Liver (tissue), 9 donors: ENCODE results near the gene MYO9A. TPM values are rescaled to one million over a fixed set of nuclear protein-coding genes. Genes with fewer than 3 reads are reported as not detected.

Source experiments
- DNase-seq: peaks from one replicate; pipeline ENCODE4 v3.0.0-alpha.2; 2017; ENCODE audit warnings: low spot score
- H3K27ac ChIP-seq, 2 donors: one replicate each; pipeline ENCODE4 v1.7.0; 2013; ENCODE audit warnings: inconsistent platforms in 2 of 2, low read length in 2 of 2, control low read depth in 1 of 2, low read depth in 1 of 2, mild to moderate bottlenecking in 1 of 2
- H3K27me3 ChIP-seq, 4 donors: one replicate each; pipeline versions ENCODE4 v1.6.1 to v1.7.0; 2013; ENCODE audit warnings: low read length in 3 of 4, inconsistent platforms in 1 of 4, mild to moderate bottlenecking in 1 of 4, moderate library complexity in 1 of 4; ENCODE audit not compliant: control insufficient read depth in 4 of 4, insufficient read depth in 4 of 4
- H3K36me3 ChIP-seq, 4 donors: one replicate each; pipeline versions ENCODE4 v1.6.1 to v1.7.0; 2013; ENCODE audit warnings: low read length in 3 of 4, mild to moderate bottlenecking in 3 of 4, low read depth in 1 of 4, moderate library complexity in 1 of 4; ENCODE audit not compliant: control insufficient read depth in 4 of 4, insufficient read depth in 3 of 4
- H3K4me1 ChIP-seq, 4 donors: one replicate each; pipeline versions ENCODE4 v1.6.1 to v1.7.0; 2013; ENCODE audit warnings: low read length in 3 of 4, mild to moderate bottlenecking in 3 of 4, moderate library complexity in 1 of 4; ENCODE audit not compliant: control insufficient read depth in 4 of 4, insufficient read depth in 4 of 4
- H3K4me3 ChIP-seq, 3 donors: one replicate each; pipeline versions ENCODE4 v1.6.1 to v1.7.0; 2013; ENCODE audit warnings: low read length in 3 of 3, control low read depth in 1 of 3, low read depth in 1 of 3, mild to moderate bottlenecking in 1 of 3
- H3K9ac ChIP-seq, 2 donors: one replicate each; pipeline ENCODE4 v1.7.0; 2013; ENCODE audit warnings: low read length in 2 of 2, mild to moderate bottlenecking in 2 of 2, moderate library complexity in 2 of 2, control low read depth in 1 of 2, low read depth in 1 of 2
- H3K9me3 ChIP-seq, 4 donors: one replicate each; pipeline versions ENCODE4 v1.6.1 to v1.7.0; 2013; ENCODE audit warnings: low read length in 3 of 4; ENCODE audit not compliant: control insufficient read depth in 4 of 4
- CTCF ChIP-seq: fragments of 150-350 bp; IDR thresholded peaks from 2 replicates; pipeline ENCODE4 v1.5.1; 2017; ENCODE audit warnings: improper control_type of control experiment, low read depth, low read length; ENCODE audit not compliant: missing input control
- EGR1 ChIP-seq, 2 donors: IDR thresholded peaks; 2 replicates each; pipeline ENCODE4 v1.6.1; 2016 to 2018; ENCODE audit warnings: antibody characterized with exemption in 2 of 2, low read depth in 2 of 2
- FOXA1 ChIP-seq: IDR thresholded peaks from 2 replicates; pipeline ENCODE4 v1.6.1; 2016; ENCODE audit warnings: antibody characterized with exemption
- FOXA2 ChIP-seq: IDR thresholded peaks from 2 replicates; pipeline ENCODE4 v1.6.1; 2016; ENCODE audit warnings: antibody characterized with exemption
- GABPA ChIP-seq, 2 donors: IDR thresholded peaks in 1 of 2; conservative IDR thresholded peaks in 1 of 2; 2 replicates each; pipeline ENCODE4 v1.6.1; 2016; ENCODE audit warnings: antibody characterized with exemption in 2 of 2, mild to moderate bottlenecking in 1 of 2, moderate library complexity in 1 of 2
- HNF4A ChIP-seq, 2 donors: conservative IDR thresholded peaks; 2 replicates each; pipeline ENCODE4 v1.6.1; 2016; ENCODE audit warnings: antibody characterized with exemption in 2 of 2, mild to moderate bottlenecking in 2 of 2
- HNF4G ChIP-seq: IDR thresholded peaks from 2 replicates; pipeline ENCODE4 v1.6.1; 2016; ENCODE audit warnings: antibody characterized with exemption
- RAD21 ChIP-seq, 2 donors: IDR thresholded peaks; 2 replicates each; pipeline ENCODE4 v1.6.1; 2016; ENCODE audit warnings: antibody characterized with exemption in 2 of 2, mild to moderate bottlenecking in 2 of 2
- RXRA ChIP-seq, 2 donors: IDR thresholded peaks; 2 replicates each; pipeline ENCODE4 v1.6.1; 2017 to 2018; ENCODE audit warnings: antibody characterized with exemption in 2 of 2, mild to moderate bottlenecking in 1 of 2
- SP1 ChIP-seq: IDR thresholded peaks from 2 replicates; pipeline ENCODE4 v1.6.1; 2018; ENCODE audit warnings: antibody characterized with exemption, mild to moderate bottlenecking
- TAF1 ChIP-seq: conservative IDR thresholded peaks from 2 replicates; pipeline ENCODE4 v1.6.1; 2016; ENCODE audit warnings: antibody characterized with exemption, mild to moderate bottlenecking
- YY1 ChIP-seq: IDR thresholded peaks from 2 replicates; pipeline ENCODE4 v1.6.1; 2016; ENCODE audit warnings: antibody characterized with exemption, mild to moderate bottlenecking
- WGBS: extraction: QIAGEN DNeasy Blood & Tissue Kit; methylation state at CpG from one replicate; pipeline ENCODE4 v1.1.7; 2013; 5-methylcytosine and 5-hydroxymethylcytosine counted together
- polyA plus RNA-seq, 2 donors: library from polyadenylated mRNA; stranded (reverse) in 1 of 2; unstranded in 1 of 2; fragments of 200-250 nt in 1 of 2; fragments of >200 nt in 1 of 2; fragmentation: Nextera tagmentation in 1 of 2; extraction: Ambion mirVana in 1 of 2; gene quantifications; one replicate each; pipeline versions ENCODE4 v1.2.1 to v1.2.3, GENCODE V29; 2013 to 2015
- total RNA-seq, 2 donors: library from RNA; depleted of rRNA; stranded (reverse); fragments of >200 nt; gene quantifications; one replicate each; pipeline ENCODE4 v1.2.3, GENCODE V29; 2014
- TF ChIP-seq, protein P1 (sequence below): IDR thresholded peaks from 2 replicates; pipeline ENCODE4 v1.6.1; 2016; ENCODE audit warnings: antibody characterized with exemption
- TF ChIP-seq, protein P2 (sequence below): IDR thresholded peaks from 2 replicates; pipeline ENCODE4 v1.6.1; 2016; ENCODE audit warnings: antibody characterized with exemption
- TF ChIP-seq, protein P3 (sequence below): IDR thresholded peaks from 2 replicates; pipeline ENCODE4 v1.6.1; 2016; ENCODE audit warnings: antibody characterized with exemption
- TF ChIP-seq, protein P4 (sequence below): IDR thresholded peaks from 2 replicates; pipeline ENCODE4 v1.6.1; 2016; ENCODE audit warnings: antibody characterized with exemption, mild to moderate bottlenecking
- donor health status: healthy.
- donor health status: healthy.
- donor health status: healthy.
- donor health status: healthy.
- donor health status: healthy.

Gene MYO9A
- total and polyA plus RNA-seq, 4 donors = 1.4 to 14.9 (median 8.4) TPM

- Histone ChIP-seq H3K36me3 (no peaks in the 10 kb centered on the region), H3K9ac (no peak overlapping the region), H3K27me3 (no peaks in the 10 kb centered on the region), H3K27ac (no peak overlapping the region), H3K4me3 (no peak overlapping the region), H3K4me1 (peaks cover 0 to 6% (median 1%) of the 10 kb centered on the region in 4 donors), H3K9me3 (no peaks in the 10 kb centered on the region)
- WGBS = 92% methylated on average over 2 of the region's 2 CpGs
- no peak for DNase-seq
- no peak for TF ChIP-seq SP1
- TF ChIP-seq, protein P1, sequence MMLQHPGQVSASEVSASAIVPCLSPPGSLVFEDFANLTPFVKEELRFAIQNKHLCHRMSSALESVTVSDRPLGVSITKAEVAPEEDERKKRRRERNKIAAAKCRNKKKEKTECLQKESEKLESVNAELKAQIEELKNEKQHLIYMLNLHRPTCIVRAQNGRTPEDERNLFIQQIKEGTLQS = no peak
- no peak for TF ChIP-seq YY1
- TF ChIP-seq CTCF = no peak
- no peak for TF ChIP-seq FOXA1
- no peak for TF ChIP-seq TAF1
- TF ChIP-seq, protein P2, sequence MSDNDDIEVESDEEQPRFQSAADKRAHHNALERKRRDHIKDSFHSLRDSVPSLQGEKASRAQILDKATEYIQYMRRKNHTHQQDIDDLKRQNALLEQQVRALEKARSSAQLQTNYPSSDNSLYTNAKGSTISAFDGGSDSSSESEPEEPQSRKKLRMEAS = no peak
- TF ChIP-seq GABPA (IDR thresholded peaks at IDR 0.05 in 1 of 2, conservative IDR thresholded peaks at IDR 0.05 in 1 of 2) = no peak
- TF ChIP-seq, protein P3, sequence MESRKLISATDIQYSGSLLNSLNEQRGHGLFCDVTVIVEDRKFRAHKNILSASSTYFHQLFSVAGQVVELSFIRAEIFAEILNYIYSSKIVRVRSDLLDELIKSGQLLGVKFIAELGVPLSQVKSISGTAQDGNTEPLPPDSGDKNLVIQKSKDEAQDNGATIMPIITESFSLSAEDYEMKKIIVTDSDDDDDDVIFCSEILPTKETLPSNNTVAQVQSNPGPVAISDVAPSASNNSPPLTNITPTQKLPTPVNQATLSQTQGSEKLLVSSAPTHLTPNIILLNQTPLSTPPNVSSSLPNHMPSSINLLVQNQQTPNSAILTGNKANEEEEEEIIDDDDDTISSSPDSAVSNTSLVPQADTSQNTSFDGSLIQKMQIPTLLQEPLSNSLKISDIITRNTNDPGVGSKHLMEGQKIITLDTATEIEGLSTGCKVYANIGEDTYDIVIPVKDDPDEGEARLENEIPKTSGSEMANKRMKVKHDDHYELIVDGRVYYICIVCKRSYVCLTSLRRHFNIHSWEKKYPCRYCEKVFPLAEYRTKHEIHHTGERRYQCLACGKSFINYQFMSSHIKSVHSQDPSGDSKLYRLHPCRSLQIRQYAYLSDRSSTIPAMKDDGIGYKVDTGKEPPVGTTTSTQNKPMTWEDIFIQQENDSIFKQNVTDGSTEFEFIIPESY = no peak
- no peak for TF ChIP-seq HNF4G
- no peak for TF ChIP-seq FOXA2
- TF ChIP-seq EGR1 (IDR thresholded peaks at IDR 0.05; ENCODE audit: low read depth in 2 of 2) = no peak
- TF ChIP-seq HNF4A (conservative IDR thresholded peaks at IDR 0.05) = no peak
- TF ChIP-seq RXRA (IDR thresholded peaks at IDR 0.05) = no peak
Measured at GRCh38 chr15:72060687-72061250, 57.2 kb downstream of the MYO9A start.

- H3K27ac ChIP-seq = no peak overlapping the region
- TF ChIP-seq RXRA (IDR thresholded peaks at IDR 0.05) (no peak), EGR1 (IDR thresholded peaks at IDR 0.05; ENCODE audit: low read depth in 2 of 2) (no peak), RAD21 (IDR thresholded peaks at IDR 0.05) (no peak), FOXA1 (no peak), FOXA2 (no peak), SP1 (no peak), HNF4A (conservative IDR thresholded peaks at IDR 0.05) (no peak), CTCF (no peak), TAF1 (no peak)
- TF ChIP-seq, protein P3 = no peak
- TF ChIP-seq, protein P4, sequence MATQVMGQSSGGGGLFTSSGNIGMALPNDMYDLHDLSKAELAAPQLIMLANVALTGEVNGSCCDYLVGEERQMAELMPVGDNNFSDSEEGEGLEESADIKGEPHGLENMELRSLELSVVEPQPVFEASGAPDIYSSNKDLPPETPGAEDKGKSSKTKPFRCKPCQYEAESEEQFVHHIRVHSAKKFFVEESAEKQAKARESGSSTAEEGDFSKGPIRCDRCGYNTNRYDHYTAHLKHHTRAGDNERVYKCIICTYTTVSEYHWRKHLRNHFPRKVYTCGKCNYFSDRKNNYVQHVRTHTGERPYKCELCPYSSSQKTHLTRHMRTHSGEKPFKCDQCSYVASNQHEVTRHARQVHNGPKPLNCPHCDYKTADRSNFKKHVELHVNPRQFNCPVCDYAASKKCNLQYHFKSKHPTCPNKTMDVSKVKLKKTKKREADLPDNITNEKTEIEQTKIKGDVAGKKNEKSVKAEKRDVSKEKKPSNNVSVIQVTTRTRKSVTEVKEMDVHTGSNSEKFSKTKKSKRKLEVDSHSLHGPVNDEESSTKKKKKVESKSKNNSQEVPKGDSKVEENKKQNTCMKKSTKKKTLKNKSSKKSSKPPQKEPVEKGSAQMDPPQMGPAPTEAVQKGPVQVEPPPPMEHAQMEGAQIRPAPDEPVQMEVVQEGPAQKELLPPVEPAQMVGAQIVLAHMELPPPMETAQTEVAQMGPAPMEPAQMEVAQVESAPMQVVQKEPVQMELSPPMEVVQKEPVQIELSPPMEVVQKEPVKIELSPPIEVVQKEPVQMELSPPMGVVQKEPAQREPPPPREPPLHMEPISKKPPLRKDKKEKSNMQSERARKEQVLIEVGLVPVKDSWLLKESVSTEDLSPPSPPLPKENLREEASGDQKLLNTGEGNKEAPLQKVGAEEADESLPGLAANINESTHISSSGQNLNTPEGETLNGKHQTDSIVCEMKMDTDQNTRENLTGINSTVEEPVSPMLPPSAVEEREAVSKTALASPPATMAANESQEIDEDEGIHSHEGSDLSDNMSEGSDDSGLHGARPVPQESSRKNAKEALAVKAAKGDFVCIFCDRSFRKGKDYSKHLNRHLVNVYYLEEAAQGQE = no peak
- TF ChIP-seq, protein P1 = no peak
- 94% methylated on average over 1 of the region's 1 CpG for WGBS
- no peak for DNase-seq
- peaks cover 0 to 6% (median 1%) of the 10 kb centered on the region in 4 donors for H3K4me1 ChIP-seq
- no peaks in the 10 kb centered on the region for H3K9me3 ChIP-seq
- no peaks in the 10 kb centered on the region for H3K27me3 ChIP-seq
- no peak overlapping the region for H3K9ac ChIP-seq
- H3K36me3 ChIP-seq = no peaks in the 10 kb centered on the region
- H3K4me3 ChIP-seq = no peak overlapping the region
Measured at GRCh38 chr15:72058585-72058984, 59.4 kb downstream of the MYO9A start.
